Non-pigmented ciliary epithelial cell (primary cell): Measurements from ENCODE around the gene THEM5.

Experiments
- DNase-seq: peaks from one replicate; pipeline ENCODE4 v3.0.0-alpha.2; 2010; ENCODE audit warnings: low read depth

Gene THEM5

DNA sequence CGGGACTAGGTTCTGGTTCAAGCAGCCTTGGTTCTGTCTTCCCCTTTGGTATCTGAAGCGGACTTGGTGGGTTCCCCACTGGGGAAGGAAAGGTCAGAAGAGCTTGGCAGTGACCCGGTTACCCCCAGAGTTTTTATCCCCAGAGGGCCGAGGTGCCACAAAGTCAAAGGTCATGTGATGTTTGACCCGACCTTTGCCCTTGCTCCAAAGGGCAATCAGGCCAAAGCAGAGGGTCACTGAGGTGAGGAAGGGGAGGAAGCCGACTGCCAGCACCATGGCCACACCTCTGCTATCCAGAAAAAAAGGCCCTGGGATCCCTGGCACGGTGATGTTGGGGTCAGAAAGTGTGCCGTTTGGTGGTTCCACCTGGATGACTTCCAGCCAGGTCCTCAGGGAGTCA, 52.7 kb downstream of the THEM5 start:
- no peak for DNase-seq

DNA sequence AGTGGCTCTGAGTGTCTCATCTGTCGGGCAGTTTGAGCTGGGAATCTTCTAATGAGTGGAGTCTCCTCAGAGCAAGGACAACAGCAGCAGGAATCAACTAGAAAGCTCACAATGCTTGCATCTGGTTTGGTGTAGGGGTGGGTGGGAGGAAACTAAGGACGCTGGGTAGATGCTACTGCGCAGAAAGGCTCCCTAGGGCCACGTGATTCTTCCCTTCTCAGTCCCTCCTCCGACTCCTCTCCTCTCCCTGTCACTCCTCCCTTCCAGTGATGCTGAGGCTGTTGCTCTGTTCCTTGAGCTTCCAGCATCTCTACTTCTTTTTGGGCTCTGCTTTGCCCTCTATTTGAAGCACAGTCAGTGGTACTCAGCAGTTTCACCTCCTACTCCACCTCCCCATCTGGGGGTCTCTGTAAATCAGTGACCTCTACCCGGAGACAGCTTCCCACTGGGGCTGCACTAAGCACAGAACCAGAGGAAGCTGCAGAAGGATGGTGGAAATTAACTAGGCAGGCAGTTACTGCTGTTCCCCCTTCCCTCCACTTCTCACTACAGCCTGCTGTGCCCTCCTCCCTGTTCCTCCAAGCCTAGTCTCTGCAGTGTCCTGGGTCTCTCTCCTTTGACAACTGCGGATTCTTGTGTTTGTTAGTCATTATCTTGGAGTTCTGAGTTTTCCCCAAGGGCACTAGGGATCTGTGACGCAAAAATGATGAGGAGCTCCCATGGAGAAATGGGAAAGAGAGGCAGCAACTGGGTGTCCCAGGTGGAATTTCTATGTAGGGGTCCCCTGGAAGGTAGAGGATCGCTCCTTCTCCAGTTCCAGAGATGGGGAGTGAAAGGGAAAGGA, 54.1 kb downstream of the THEM5 start:
- DNase-seq = no peak

DNA sequence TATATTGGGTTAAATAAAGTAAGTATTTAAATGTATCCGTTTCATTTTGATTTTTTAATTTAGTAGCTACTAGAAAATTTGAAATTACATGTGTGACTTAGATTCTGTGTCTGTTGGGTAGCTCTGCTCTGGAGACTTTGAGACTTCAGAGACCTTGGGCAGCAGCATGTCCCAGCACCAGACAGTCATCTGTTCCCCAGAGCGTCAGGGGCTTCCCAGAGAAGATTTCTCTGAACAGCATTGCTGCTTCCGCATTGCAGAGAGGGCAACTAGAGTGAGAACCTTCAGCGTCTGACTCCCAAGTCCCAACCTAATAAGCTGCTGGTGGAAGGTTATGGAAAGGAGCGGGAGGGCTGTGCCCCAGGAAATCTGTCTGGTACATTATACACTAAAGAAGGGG, 54.9 kb downstream of the THEM5 start:
- no peak for DNase-seq
